T-helper 17 cell (primary cell): ENCODE data around the gene SBK3. TPM values are rescaled to one million over a fixed set of nuclear protein-coding genes. Genes with fewer than 3 reads are reported as not detected.

Experiments
- ATAC-seq: fragments of 150-1000 bp; cut with Tn5 transposase; 2 replicates; pipeline ENCODE4 v1.10.0; 2021; ENCODE audit warnings: mild to moderate bottlenecking, moderate library complexity
- DNase-seq, 3 donors: peaks; one replicate each; pipeline versions ENCODE4 v3.0.0 to v3.0.0-alpha.2; 2020 to 2021
- H3K9me3 ChIP-seq: one replicate; pipeline ENCODE4 v1.7.0; 2013; ENCODE audit warnings: low read length, mild to moderate bottlenecking; ENCODE audit not compliant: control insufficient read depth, poor library complexity, severe bottlenecking
- H3K27ac Mint-ChIP-seq: one replicate; pipeline ENCODE4 v1.8.0; 2022; ENCODE audit warnings: mild to moderate bottlenecking, moderate library complexity, mixed read lengths
- H3K27me3 Mint-ChIP-seq: one replicate; pipeline ENCODE4 v1.8.0; 2022; ENCODE audit warnings: mixed read lengths
- H3K36me3 Mint-ChIP-seq: one replicate; pipeline ENCODE4 v1.8.0; 2022; ENCODE audit warnings: low read depth, mixed read lengths
- H3K4me1 Mint-ChIP-seq: one replicate; pipeline ENCODE4 v1.8.0; 2022; ENCODE audit warnings: mild to moderate bottlenecking, mixed read lengths
- H3K4me3 Mint-ChIP-seq: one replicate; pipeline ENCODE4 v1.8.0; 2022; ENCODE audit warnings: mild to moderate bottlenecking, moderate library complexity, mixed read lengths
- total RNA-seq, 4 donors: library from RNA in 2 of 4; stranded (reverse) in 2 of 4; gene quantifications; one replicate each; pipeline ENCODE4 v1.2.3 and lab custom pipeline; 2022 to 2026

SBK3 gene
- total RNA-seq, 2 donors from 2014 or later, result not detected

- no peak overlapping the region for H3K27ac Mint-ChIP-seq
Observed at GRCh38 chr19:55559684-55560083, 14.3 kb upstream of the SBK3 start.

DNA sequence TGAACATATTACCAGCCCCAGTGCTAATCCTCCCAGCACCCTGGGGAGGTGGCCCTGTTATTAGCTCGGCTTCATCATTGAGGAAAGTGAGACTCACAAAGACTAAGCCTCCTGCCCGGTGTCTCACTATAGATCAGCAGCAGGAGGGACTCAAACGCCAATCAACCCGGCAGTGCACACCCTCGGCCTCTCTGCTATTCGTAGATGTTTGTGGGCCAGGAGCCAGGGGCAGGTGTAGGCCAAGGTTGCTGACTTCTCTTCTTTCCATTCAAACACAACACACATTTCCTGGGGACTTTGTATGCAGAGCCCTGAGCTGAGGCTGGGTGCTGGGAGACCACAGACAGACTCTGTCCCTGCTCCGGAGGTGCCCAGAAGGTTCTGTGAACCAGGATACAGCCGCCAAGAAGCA is 9.4 kb upstream of the SBK3 start:
- peak overlapping the region; percentile 39 for H3K27ac Mint-ChIP-seq
- H3K4me1 Mint-ChIP-seq, result peaks cover 2% of the 10 kb centered on the region
- DNase-seq (no peak), ATAC-seq (no peak)
- H3K9me3 ChIP-seq, result no peaks in the 10 kb centered on the region
- H3K4me3 Mint-ChIP-seq, result no peak overlapping the region
- peaks cover 37% of the 10 kb centered on the region for H3K27me3 Mint-ChIP-seq
- H3K36me3 Mint-ChIP-seq, result no peaks in the 10 kb centered on the region

More at GRCh38 chr19:55559684-55560083, 14.3 kb upstream of the SBK3 start:
- no peak for DNase-seq
- H3K36me3 Mint-ChIP-seq, result no peaks in the 10 kb centered on the region
- H3K27me3 Mint-ChIP-seq, result peaks cover 23% of the 10 kb centered on the region
- H3K4me1 Mint-ChIP-seq, result peaks cover 2% of the 10 kb centered on the region
- H3K4me3 Mint-ChIP-seq, result no peak overlapping the region
- ATAC-seq, result no peak
- H3K9me3 ChIP-seq, result no peaks in the 10 kb centered on the region

DNA sequence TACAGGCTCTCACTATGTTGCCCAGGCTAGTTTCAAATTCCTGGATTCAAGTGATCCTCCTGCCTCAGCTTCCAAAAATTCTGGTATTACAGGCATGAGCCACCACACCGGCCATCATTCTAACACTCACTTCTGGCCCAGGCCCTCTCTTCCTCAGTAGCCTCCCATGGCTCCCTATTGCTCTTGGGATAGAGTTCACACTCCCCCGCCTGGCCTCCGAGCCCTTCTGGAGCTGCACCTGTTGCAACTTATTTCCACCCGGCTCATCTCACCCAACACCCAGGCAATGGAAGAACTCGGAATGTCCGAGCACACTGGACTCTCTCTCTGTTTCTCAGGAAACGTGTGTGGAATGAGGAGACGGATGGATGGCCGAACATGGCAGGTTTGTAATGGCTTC is 9.0 kb upstream of the SBK3 start:
- no peaks in the 10 kb centered on the region for H3K36me3 Mint-ChIP-seq
- H3K27me3 Mint-ChIP-seq, result peaks cover 34% of the 10 kb centered on the region
- no peak for ATAC-seq
- H3K4me1 Mint-ChIP-seq, result peaks cover 2% of the 10 kb centered on the region
- H3K9me3 ChIP-seq, result no peaks in the 10 kb centered on the region
- no peak overlapping the region for H3K4me3 Mint-ChIP-seq
- no peak for DNase-seq
- peak overlapping the region; percentile 39 for H3K27ac Mint-ChIP-seq

DNA sequence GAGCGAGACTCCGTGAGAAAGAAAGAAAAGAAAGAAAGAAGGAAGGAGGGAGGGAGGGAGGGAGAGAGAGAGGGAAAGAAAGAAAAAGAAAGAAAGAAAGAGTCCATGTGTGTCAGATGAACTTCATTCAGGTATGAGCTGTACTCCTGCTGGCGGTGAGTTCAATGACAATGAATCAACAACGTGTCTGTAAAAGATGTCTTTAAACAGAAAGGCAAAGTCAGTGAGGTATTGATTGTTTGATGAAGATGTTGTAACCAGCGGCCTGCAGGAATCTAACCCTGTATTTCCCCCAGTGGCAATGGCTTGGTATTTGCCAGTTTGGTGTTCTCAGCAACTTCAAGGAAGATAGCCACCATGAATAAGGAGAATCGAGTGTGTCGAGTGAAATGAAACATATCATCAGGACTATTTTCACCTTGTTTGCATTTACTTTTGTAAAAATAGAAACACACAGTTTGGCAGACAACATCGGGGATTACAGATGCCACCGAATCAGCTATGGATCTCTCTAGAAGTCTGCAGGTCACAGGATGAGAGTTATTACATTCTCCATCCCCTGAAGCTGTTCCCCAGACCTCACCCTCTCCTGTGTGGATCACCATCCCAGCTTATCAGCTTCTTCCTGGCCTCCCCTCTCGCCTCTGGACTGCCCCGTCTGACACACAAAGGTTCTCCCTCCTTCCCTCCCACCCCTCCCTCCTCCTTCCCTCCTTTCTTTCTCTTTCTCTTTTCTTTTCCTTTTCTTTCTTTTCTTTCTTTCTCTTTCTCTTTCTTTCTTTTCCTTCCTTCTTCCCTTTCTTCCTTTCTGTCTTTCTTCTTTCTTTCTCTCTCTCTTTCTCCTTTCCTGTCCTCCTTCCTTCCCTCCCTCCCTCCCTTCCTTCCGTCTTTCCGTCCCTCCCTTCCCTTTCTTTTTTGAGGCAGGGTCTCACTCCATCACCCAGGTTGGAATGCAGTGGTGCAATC is 8.2 kb upstream of the SBK3 start:
- H3K27ac Mint-ChIP-seq, result no peak overlapping the region
- H3K9me3 ChIP-seq, result no peaks in the 10 kb centered on the region
- DNase-seq (no peak), ATAC-seq (no peak)
- H3K27me3 Mint-ChIP-seq, result peaks cover 31% of the 10 kb centered on the region
- no peaks in the 10 kb centered on the region for H3K36me3 Mint-ChIP-seq
- no peak overlapping the region for H3K4me3 Mint-ChIP-seq
- H3K4me1 Mint-ChIP-seq, result peaks cover 2% of the 10 kb centered on the region

- no peak overlapping the region for H3K4me3 Mint-ChIP-seq
- H3K27ac Mint-ChIP-seq, result no peak overlapping the region
- ATAC-seq (no peak), DNase-seq (no peak)
- H3K4me1 Mint-ChIP-seq, result peaks cover 2% of the 10 kb centered on the region
- peaks cover 39% of the 10 kb centered on the region for H3K27me3 Mint-ChIP-seq
- no peaks in the 10 kb centered on the region for H3K36me3 Mint-ChIP-seq
- no peaks in the 10 kb centered on the region for H3K9me3 ChIP-seq
Observed at GRCh38 chr19:55552620-55553019, 7.3 kb upstream of the SBK3 start.

GRCh38 chr19:55552206-55552605 is 6.9 kb upstream of the SBK3 start:
- Mint-ChIP-seq H3K27ac (no peak overlapping the region), H3K27me3 (peaks cover 43% of the 10 kb centered on the region), H3K36me3 (peaks cover 2% of the 10 kb centered on the region), H3K4me3 (no peak overlapping the region), H3K4me1 (no peaks in the 10 kb centered on the region)
- H3K9me3 ChIP-seq, result no peaks in the 10 kb centered on the region
- no peak for ATAC-seq
- no peak for DNase-seq

DNA sequence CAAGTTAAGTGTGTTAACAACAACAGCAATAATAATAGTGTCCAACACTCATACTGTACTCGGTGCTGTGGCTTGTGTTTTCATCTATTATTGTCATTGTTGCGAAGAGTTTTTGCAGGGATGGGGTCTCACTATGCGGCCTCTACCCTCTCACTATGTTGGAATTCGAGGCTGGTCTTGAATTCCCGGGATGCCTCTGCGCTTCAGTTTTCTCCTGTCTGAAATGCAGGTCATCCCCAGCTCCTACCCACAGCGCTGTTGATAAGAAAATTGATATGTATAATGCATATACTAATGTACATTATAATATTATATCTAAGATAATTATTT is 4.9 kb upstream of the SBK3 start:
- no peaks in the 10 kb centered on the region for H3K9me3 ChIP-seq
- H3K36me3 Mint-ChIP-seq, result peaks cover 7% of the 10 kb centered on the region
- ATAC-seq (no peak), DNase-seq (no peak)
- peaks cover 56% of the 10 kb centered on the region for H3K27me3 Mint-ChIP-seq
- H3K4me1 Mint-ChIP-seq, result no peaks in the 10 kb centered on the region
- no peak overlapping the region for H3K27ac Mint-ChIP-seq
- no peak overlapping the region for H3K4me3 Mint-ChIP-seq

- no peak for DNase-seq
- Mint-ChIP-seq H3K4me1 (no peaks in the 10 kb centered on the region), H3K36me3 (peaks cover 7% of the 10 kb centered on the region), H3K27ac (no peak overlapping the region), H3K4me3 (no peak overlapping the region), H3K27me3 (peaks cover 57% of the 10 kb centered on the region)
- ATAC-seq, result no peak
- no peaks in the 10 kb centered on the region for H3K9me3 ChIP-seq
Observed at GRCh38 chr19:55549500-55550320, 4.4 kb upstream of the SBK3 start.

DNA sequence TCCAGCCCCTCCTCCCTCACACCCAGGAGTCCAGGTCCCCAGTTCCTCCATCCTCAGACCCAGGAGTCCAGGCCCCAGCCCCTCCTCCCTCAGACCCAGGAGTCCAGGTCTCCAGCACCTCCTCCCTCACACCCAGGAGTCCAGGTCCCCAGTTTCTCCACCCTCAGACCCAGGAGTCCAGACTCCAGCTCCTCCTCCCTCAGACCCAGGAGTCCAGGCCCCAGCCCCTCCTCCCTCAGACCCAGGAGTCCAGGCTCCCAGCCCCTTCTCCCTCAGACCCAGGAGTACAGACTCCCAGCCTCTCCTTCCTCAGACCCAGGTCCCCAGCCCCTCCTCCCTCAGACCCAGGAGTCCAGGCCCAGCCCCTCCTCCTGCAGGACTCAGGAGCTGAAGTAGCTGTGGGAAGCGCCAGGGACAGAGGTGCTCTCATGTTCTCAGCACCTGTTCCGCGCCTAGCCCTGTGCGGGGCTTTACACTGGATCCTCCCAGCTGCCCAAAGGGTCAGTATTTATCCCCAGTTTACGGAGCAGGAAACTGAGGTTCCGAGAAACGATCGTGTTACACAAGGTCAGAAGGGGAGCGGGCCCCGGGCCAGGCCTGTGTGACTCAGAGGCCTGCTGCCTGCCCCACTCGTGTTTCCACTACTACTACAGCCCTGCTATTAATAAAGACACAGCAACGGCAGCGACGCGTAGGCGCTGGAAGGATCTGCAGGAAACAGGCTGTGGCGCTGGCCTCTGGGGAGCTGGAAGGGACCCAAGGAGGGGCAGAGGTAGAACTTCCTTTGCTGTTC is 1.7 kb upstream of the SBK3 start:
- peaks cover 37% of the 10 kb centered on the region for H3K27me3 Mint-ChIP-seq
- DNase-seq, result no peak

DNA sequence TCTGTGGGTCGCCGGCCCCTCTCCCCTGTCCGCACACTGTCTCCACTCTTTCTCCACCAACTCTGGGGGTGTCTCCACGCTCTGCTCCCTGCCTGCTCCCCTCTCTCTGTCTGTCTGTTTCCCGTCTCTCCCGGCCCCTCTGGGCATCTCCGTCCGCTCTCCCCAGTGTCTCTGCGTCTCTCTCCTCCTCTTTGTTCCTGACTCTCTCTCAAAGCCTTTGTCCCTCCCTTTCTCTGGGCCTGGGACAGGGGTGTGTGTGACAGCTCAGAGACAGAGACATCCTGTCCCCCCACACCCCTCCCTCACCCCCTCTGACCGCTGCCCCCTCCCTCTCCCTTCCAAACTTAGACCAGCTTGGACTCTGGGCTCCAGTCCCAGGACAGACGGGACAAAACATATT is 668 bp upstream of the SBK3 start:
- no peak overlapping the region for H3K4me3 Mint-ChIP-seq
- no peak overlapping the region for H3K27ac Mint-ChIP-seq
- H3K27me3 Mint-ChIP-seq, result peaks cover 30% of the 10 kb centered on the region
- H3K36me3 Mint-ChIP-seq, result peaks cover 7% of the 10 kb centered on the region
- no peaks in the 10 kb centered on the region for H3K4me1 Mint-ChIP-seq
- ATAC-seq, result no peak
- no peak for DNase-seq
- H3K9me3 ChIP-seq, result no peaks in the 10 kb centered on the region

More for the DNA sequence above, 1.7 kb upstream of the SBK3 start:
- Mint-ChIP-seq H3K27ac (no peak overlapping the region), H3K36me3 (peaks cover 7% of the 10 kb centered on the region), H3K4me3 (no peak overlapping the region), H3K4me1 (no peaks in the 10 kb centered on the region)
- H3K9me3 ChIP-seq, result no peaks in the 10 kb centered on the region
- ATAC-seq, result no peak

GRCh38 chr19:55544776-55545439 is 435 bp downstream of the SBK3 start:
- no peak overlapping the region for H3K27ac Mint-ChIP-seq
- H3K4me3 Mint-ChIP-seq, result no peak overlapping the region
- DNase-seq, result no peak
- H3K27me3 Mint-ChIP-seq, result peaks cover 28% of the 10 kb centered on the region
- peaks cover 7% of the 10 kb centered on the region for H3K36me3 Mint-ChIP-seq
- no peaks in the 10 kb centered on the region for H3K4me1 Mint-ChIP-seq
- no peak for ATAC-seq
- H3K9me3 ChIP-seq, result no peaks in the 10 kb centered on the region

GRCh38 chr19:55544014-55544413 is 1.3 kb downstream of the SBK3 start:
- ATAC-seq (no peak), DNase-seq (no peak)
- Mint-ChIP-seq H3K36me3 (peaks cover 7% of the 10 kb centered on the region), H3K4me1 (no peaks in the 10 kb centered on the region), H3K27ac (no peak overlapping the region), H3K27me3 (peaks cover 28% of the 10 kb centered on the region), H3K4me3 (no peak overlapping the region)
- no peaks in the 10 kb centered on the region for H3K9me3 ChIP-seq
